Measurements from ENCODE around the gene DGKH.

GRCh38 chr13:42214446-42214845 lies 166.0 kb downstream of the DGKH start:
- TF ChIP-seq CTCF (IDR thresholded peaks at IDR 0.05; ENCODE audit: low read depth, low read length, poor library complexity, severe bottlenecking) = no peak
- no peak for TF ChIP-seq EZH2phosphoT487 (IDR thresholded peaks at IDR 0.05; ENCODE audit: borderline replicate concordance, low read length)
